Left lung (tissue), 10 donors: ENCODE results near the gene DGCR8. TPM values are rescaled to one million over a fixed set of nuclear protein-coding genes. Genes with fewer than 3 reads are reported as not detected.

Source experiments
- ATAC-seq: fragments of 200-7000 bp; cut with Tn5 transposase; one replicate; pipeline ENCODE4 v1.9.1; 2020; ENCODE audit warnings: moderate library complexity
- DNase-seq, 4 donors: peaks; one replicate each; pipeline ENCODE4 v3.0.0-alpha.2; 2013 to 2020
- H3K27ac ChIP-seq, 2 donors: fragments of 200-600 bp; sonication (generic) in 1 of 2; one replicate each; pipeline versions ENCODE4 v1.5.0 to v1.8.0; 2020 to 2021
- H3K27me3 ChIP-seq, 2 donors: fragments of 200-600 bp; sonication (generic) in 1 of 2; one replicate each; pipeline versions ENCODE4 v1.5.0 to v1.8.0; 2020 to 2021
- H3K36me3 ChIP-seq, 2 donors: fragments of 200-600 bp; sonication (generic) in 1 of 2; one replicate each; pipeline versions ENCODE4 v1.5.0 to v1.8.0; 2020 to 2021
- H3K4me1 ChIP-seq, 2 donors: fragments of 200-600 bp; one replicate each; pipeline ENCODE4 v1.8.0; 2021
- H3K4me3 ChIP-seq, 2 donors: fragments of 200-600 bp; sonication (generic) in 1 of 2; one replicate each; pipeline versions ENCODE4 v1.5.0 to v1.8.0; 2020 to 2021; ENCODE audit warnings: mild to moderate bottlenecking in 1 of 2
- H3K9me3 ChIP-seq, 2 donors: fragments of 200-600 bp; sonication (generic) in 1 of 2; one replicate each; pipeline versions ENCODE4 v1.5.0 to v1.8.0; 2020 to 2021
- CTCF ChIP-seq, 2 donors: fragments of 200-600 bp; sonication (generic) in 1 of 2; IDR thresholded peaks; one replicate each; pipeline versions ENCODE4 v1.5.0 to v1.8.0; 2021; ENCODE audit warnings: antibody characterized with exemption in 2 of 2
- intact Hi-C, 2 donors: fragments of 100-400 bp; cut with DNase I; formaldehyde crosslinking; loops; one replicate each; pipeline versions ENCODE4 v1.11.2 to v1.14.2; 2022
- polyA plus RNA-seq, 6 donors: library from polyadenylated mRNA; unstranded; fragments of 120-200 nt; gene quantifications; one replicate each; pipeline ENCODE4 v1.2.1, GENCODE V29; 2013; ENCODE audit not compliant: insufficient read length in 6 of 6
- total RNA-seq, 2 donors: library from RNA; stranded (reverse); fragmentation: NEBNext Ultra II Directional; extraction: Animal tissue kit (Norgen Biotek cat#: 25700); gene quantifications; one replicate each; pipeline ENCODE4 v1.2.1, GENCODE V29; 2021
- donor health status: DM: no; HTN: yes; CAD: no.
- donor health status: DM: no; HTN: no; CAD: no.

DGCR8 gene
- total and polyA plus RNA-seq, 8 donors: 28.9 to 63.2 (median 44.5) TPM

GRCh38 chr22:20140521-20140964 is 60.5 kb downstream of the DGCR8 start:
- Histone ChIP-seq H3K27ac (no peak overlapping the region), H3K9me3 (no peaks in the 10 kb centered on the region), H3K4me3 (no peak overlapping the region), H3K4me1 (peaks cover 10 to 19% of the 10 kb centered on the region in 2 donors), H3K36me3 (peaks cover 0 to 55% of the 10 kb centered on the region in 2 donors), H3K27me3 (no peaks in the 10 kb centered on the region)
- intact Hi-C loops: no loop called here
- no peak for TF ChIP-seq CTCF (IDR thresholded peaks at IDR 0.05)
- DNase-seq (peak in 1 of 4 donors; percentile 72), ATAC-seq (no peak)

GRCh38 chr22:20141186-20142077 is 61.4 kb downstream of the DGCR8 start:
- H3K27me3 ChIP-seq: no peaks in the 10 kb centered on the region
- no peaks in the 10 kb centered on the region for H3K9me3 ChIP-seq
- ATAC-seq: no peak
- H3K27ac ChIP-seq: no peak overlapping the region
- TF ChIP-seq CTCF (IDR thresholded peaks at IDR 0.05): no peak
- DNase-seq: peak in 1 of 4 donors; percentile 64
- intact Hi-C loops: no loop called here
- H3K36me3 ChIP-seq: peaks cover 0 to 57% of the 10 kb centered on the region in 2 donors
- no peak overlapping the region for H3K4me3 ChIP-seq
- H3K4me1 ChIP-seq: peaks cover 10 to 17% of the 10 kb centered on the region in 2 donors

- intact Hi-C loops: no loop called here
- Histone ChIP-seq H3K36me3 (peaks cover 0 to 57% of the 10 kb centered on the region in 2 donors), H3K4me3 (no peak overlapping the region)
These were observed 62.9 kb downstream of the DGCR8 start for GRCh38 chr22:20142711-20143621.

GRCh38 chr22:20143883-20144665 is 64.0 kb downstream of the DGCR8 start:
- peaks cover 0 to 57% of the 10 kb centered on the region in 2 donors for H3K36me3 ChIP-seq
- DNase-seq: no peak

More at GRCh38 chr22:20142711-20143621, 62.9 kb downstream of the DGCR8 start:
- no peak overlapping the region for H3K27ac ChIP-seq
- H3K9me3 ChIP-seq: no peaks in the 10 kb centered on the region
- no peak for TF ChIP-seq CTCF (IDR thresholded peaks at IDR 0.05)
- no peak for ATAC-seq
- peaks cover under 1 to 3% of the 10 kb centered on the region in 2 donors for H3K4me1 ChIP-seq
- H3K27me3 ChIP-seq: no peaks in the 10 kb centered on the region
- peak in 1 of 4 donors; percentile 71 for DNase-seq

More at GRCh38 chr22:20143883-20144665, 64.0 kb downstream of the DGCR8 start:
- H3K9me3 ChIP-seq: no peaks in the 10 kb centered on the region
- intact Hi-C loops: no loop called here
- no peak overlapping the region for H3K27ac ChIP-seq
- no peak for ATAC-seq
- no peaks in the 10 kb centered on the region for H3K4me1 ChIP-seq
- no peak overlapping the region for H3K4me3 ChIP-seq
- H3K27me3 ChIP-seq: no peaks in the 10 kb centered on the region
- TF ChIP-seq CTCF (IDR thresholded peaks at IDR 0.05): no peak
